ENCODE results near the gene MACROD2.
"Not testable (repeated sequence)": the region's sequence is repeated elsewhere in the genome, so short reads cannot be mapped to it uniquely, and the experiment has no call there.

The MACROD2 gene

GRCh38 chr20:14199111-14199510 is 203.8 kb downstream of the MACROD2 start:
- no peak for TF ChIP-seq CTCF (IDR thresholded peaks at IDR 0.05; ENCODE audit: extremely low read depth, missing control alignments)

GRCh38 chr20:14203657-14204056 is 208.3 kb downstream of the MACROD2 start:
- no peak for TF ChIP-seq CTCF (IDR thresholded peaks at IDR 0.05; ENCODE audit: extremely low read depth, missing control alignments)
- no peak for DNase-seq (ENCODE audit: low spot score)

More at GRCh38 chr20:14199111-14199510, 203.8 kb downstream of the MACROD2 start:
- DNase-seq (ENCODE audit: low spot score) = no peak

GRCh38 chr20:14207591-14207990 is 212.3 kb downstream of the MACROD2 start:
- no peak for DNase-seq (ENCODE audit: low spot score)

GRCh38 chr20:14208956-14209355 is 213.6 kb downstream of the MACROD2 start:
- no peak for DNase-seq (ENCODE audit: low spot score)
- TF ChIP-seq CTCF (IDR thresholded peaks at IDR 0.05; ENCODE audit: extremely low read depth, missing control alignments) = no peak

More at GRCh38 chr20:14207591-14207990, 212.3 kb downstream of the MACROD2 start:
- TF ChIP-seq CTCF (IDR thresholded peaks at IDR 0.05; ENCODE audit: extremely low read depth, missing control alignments) = no peak

- TF ChIP-seq CTCF (IDR thresholded peaks at IDR 0.05; ENCODE audit: extremely low read depth, missing control alignments) = no peak
- no peak for DNase-seq (ENCODE audit: low spot score)
These were observed 214.8 kb downstream of the MACROD2 start for GRCh38 chr20:14210146-14210545.

- DNase-seq (ENCODE audit: low spot score) = no peak
- no peak for TF ChIP-seq CTCF (IDR thresholded peaks at IDR 0.05; ENCODE audit: extremely low read depth, missing control alignments)
These were observed 218.7 kb downstream of the MACROD2 start for GRCh38 chr20:14214046-14214445.

GRCh38 chr20:14215880-14216279 is 220.6 kb downstream of the MACROD2 start:
- DNase-seq (ENCODE audit: low spot score) = not testable (repeated sequence)

GRCh38 chr20:14219801-14220461 is 224.6 kb downstream of the MACROD2 start:
- no peak for DNase-seq (ENCODE audit: low spot score)

More at GRCh38 chr20:14219801-14220461, 224.6 kb downstream of the MACROD2 start:
- no peak for TF ChIP-seq CTCF (IDR thresholded peaks at IDR 0.05; ENCODE audit: extremely low read depth, missing control alignments)
